ENCODE measurements around the gene LMF1.

LMF1 gene

GRCh38 chr16:830871-831570 is 139.8 kb downstream of the LMF1 start:
- Histone ChIP-seq H3K9me3 (ENCODE audit: insufficient read depth, low read length) (peaks cover 9% of the 10 kb centered on the region), H3K27me3 (ENCODE audit: insufficient read depth, insufficient read length) (no peaks in the 10 kb centered on the region), H3K4me1 (ENCODE audit: insufficient read depth, insufficient read length) (peaks cover 3% of the 10 kb centered on the region), H3K4me3 (ENCODE audit: insufficient read length, low read depth) (no peak overlapping the region), H3K9ac (ENCODE audit: insufficient read length, low read depth) (no peak overlapping the region), H3K36me3 (ENCODE audit: insufficient read depth, insufficient read length, low read length) (no peaks in the 10 kb centered on the region)
- no peak for DNase-seq (ENCODE audit: low read depth, low spot score)
- TF ChIP-seq ZNF274 (IDR thresholded peaks at IDR 0.05; ENCODE audit: low read depth, low read length) (no peak), SUZ12 (IDR thresholded peaks at IDR 0.05; ENCODE audit: extremely low read depth, insufficient read depth, insufficient read length) (no peak), YY1 (IDR thresholded peaks at IDR 0.05; ENCODE audit: insufficient read depth, insufficient read length) (no peak)

- Histone ChIP-seq H3K36me3 (ENCODE audit: insufficient read depth, insufficient read length, low read length) (no peaks in the 10 kb centered on the region), H3K4me1 (ENCODE audit: insufficient read depth, insufficient read length) (peaks cover 5% of the 10 kb centered on the region), H3K4me3 (ENCODE audit: insufficient read length, low read depth) (no peak overlapping the region), H3K9me3 (ENCODE audit: insufficient read depth, low read length) (0 out of 2 replicates have a peak, but pooled peaks cover 2% of the 10 kb centered on the region), H3K27me3 (ENCODE audit: insufficient read depth, insufficient read length) (no peaks in the 10 kb centered on the region), H3K9ac (ENCODE audit: insufficient read length, low read depth) (no peak overlapping the region)
- no peak for TF ChIP-seq ZNF274 (IDR thresholded peaks at IDR 0.05; ENCODE audit: low read depth, low read length)
- no peak for TF ChIP-seq YY1 (IDR thresholded peaks at IDR 0.05; ENCODE audit: insufficient read depth, insufficient read length)
- TF ChIP-seq SUZ12 (IDR thresholded peaks at IDR 0.05; ENCODE audit: extremely low read depth, insufficient read depth, insufficient read length): no peak
- no peak for DNase-seq (ENCODE audit: low read depth, low spot score)
Observed at GRCh38 chr16:830107-830870, 140.5 kb downstream of the LMF1 start.

- no peak for DNase-seq (ENCODE audit: low read depth, low spot score)
- no peak for TF ChIP-seq SUZ12 (IDR thresholded peaks at IDR 0.05; ENCODE audit: extremely low read depth, insufficient read depth, insufficient read length)
- no peak for TF ChIP-seq YY1 (IDR thresholded peaks at IDR 0.05; ENCODE audit: insufficient read depth, insufficient read length)
- TF ChIP-seq ZNF274 (IDR thresholded peaks at IDR 0.05; ENCODE audit: low read depth, low read length): no peak
- Histone ChIP-seq H3K4me1 (ENCODE audit: insufficient read depth, insufficient read length) (peaks cover 5% of the 10 kb centered on the region), H3K36me3 (ENCODE audit: insufficient read depth, insufficient read length, low read length) (no peaks in the 10 kb centered on the region), H3K9ac (ENCODE audit: insufficient read length, low read depth) (no peak overlapping the region), H3K9me3 (ENCODE audit: insufficient read depth, low read length) (no peaks in the 10 kb centered on the region), H3K27me3 (ENCODE audit: insufficient read depth, insufficient read length) (no peaks in the 10 kb centered on the region), H3K4me3 (ENCODE audit: insufficient read length, low read depth) (no peak overlapping the region)
Observed at GRCh38 chr16:828891-829290, 141.9 kb downstream of the LMF1 start.

GRCh38 chr16:827513-827912 is 143.3 kb downstream of the LMF1 start:
- TF ChIP-seq SUZ12 (IDR thresholded peaks at IDR 0.05; ENCODE audit: extremely low read depth, insufficient read depth, insufficient read length) (no peak), ZNF274 (IDR thresholded peaks at IDR 0.05; ENCODE audit: low read depth, low read length) (no peak), YY1 (IDR thresholded peaks at IDR 0.05; ENCODE audit: insufficient read depth, insufficient read length) (no peak)
- H3K4me3 ChIP-seq (ENCODE audit: insufficient read length, low read depth): no peak overlapping the region
- DNase-seq (ENCODE audit: low read depth, low spot score): no peak
- H3K36me3 ChIP-seq (ENCODE audit: insufficient read depth, insufficient read length, low read length): no peaks in the 10 kb centered on the region
- no peak overlapping the region for H3K9ac ChIP-seq (ENCODE audit: insufficient read length, low read depth)
- no peaks in the 10 kb centered on the region for H3K27me3 ChIP-seq (ENCODE audit: insufficient read depth, insufficient read length)
- H3K9me3 ChIP-seq (ENCODE audit: insufficient read depth, low read length): no peaks in the 10 kb centered on the region
- H3K4me1 ChIP-seq (ENCODE audit: insufficient read depth, insufficient read length): peaks cover 5% of the 10 kb centered on the region

GRCh38 chr16:825341-826061 is 145.3 kb downstream of the LMF1 start:
- Histone ChIP-seq H3K9ac (ENCODE audit: insufficient read length, low read depth) (no peak overlapping the region), H3K36me3 (ENCODE audit: insufficient read depth, insufficient read length, low read length) (no peaks in the 10 kb centered on the region), H3K4me3 (ENCODE audit: insufficient read length, low read depth) (no peak overlapping the region), H3K4me1 (ENCODE audit: insufficient read depth, insufficient read length) (peaks cover 9% of the 10 kb centered on the region), H3K9me3 (ENCODE audit: insufficient read depth, low read length) (no peaks in the 10 kb centered on the region), H3K27me3 (ENCODE audit: insufficient read depth, insufficient read length) (no peaks in the 10 kb centered on the region)
- TF ChIP-seq SUZ12 (IDR thresholded peaks at IDR 0.05; ENCODE audit: extremely low read depth, insufficient read depth, insufficient read length): no peak
- no peak for TF ChIP-seq YY1 (IDR thresholded peaks at IDR 0.05; ENCODE audit: insufficient read depth, insufficient read length)
- no peak for TF ChIP-seq ZNF274 (IDR thresholded peaks at IDR 0.05; ENCODE audit: low read depth, low read length)
- no peak for DNase-seq (ENCODE audit: low read depth, low spot score)

- no peak for DNase-seq (ENCODE audit: low read depth, low spot score)
- Histone ChIP-seq H3K9me3 (ENCODE audit: insufficient read depth, low read length) (no peaks in the 10 kb centered on the region), H3K36me3 (ENCODE audit: insufficient read depth, insufficient read length, low read length) (no peaks in the 10 kb centered on the region), H3K4me1 (ENCODE audit: insufficient read depth, insufficient read length) (peaks cover 9% of the 10 kb centered on the region), H3K9ac (ENCODE audit: insufficient read length, low read depth) (no peak overlapping the region), H3K27me3 (ENCODE audit: insufficient read depth, insufficient read length) (no peaks in the 10 kb centered on the region), H3K4me3 (ENCODE audit: insufficient read length, low read depth) (no peak overlapping the region)
- no peak for TF ChIP-seq SUZ12 (IDR thresholded peaks at IDR 0.05; ENCODE audit: extremely low read depth, insufficient read depth, insufficient read length)
- no peak for TF ChIP-seq ZNF274 (IDR thresholded peaks at IDR 0.05; ENCODE audit: low read depth, low read length)
- no peak for TF ChIP-seq YY1 (IDR thresholded peaks at IDR 0.05; ENCODE audit: insufficient read depth, insufficient read length)
Observed at GRCh38 chr16:824601-825000, 146.2 kb downstream of the LMF1 start.

- H3K4me3 ChIP-seq (ENCODE audit: insufficient read length, low read depth): no peak overlapping the region
- TF ChIP-seq ZNF274 (IDR thresholded peaks at IDR 0.05; ENCODE audit: low read depth, low read length): no peak
Observed at GRCh38 chr16:824194-824593, 146.6 kb downstream of the LMF1 start.

More at GRCh38 chr16:824194-824593, 146.6 kb downstream of the LMF1 start:
- Histone ChIP-seq H3K36me3 (ENCODE audit: insufficient read depth, insufficient read length, low read length) (no peaks in the 10 kb centered on the region), H3K4me1 (ENCODE audit: insufficient read depth, insufficient read length) (peaks cover 9% of the 10 kb centered on the region), H3K9ac (ENCODE audit: insufficient read length, low read depth) (no peak overlapping the region), H3K9me3 (ENCODE audit: insufficient read depth, low read length) (no peaks in the 10 kb centered on the region), H3K27me3 (ENCODE audit: insufficient read depth, insufficient read length) (no peaks in the 10 kb centered on the region)
- no peak for DNase-seq (ENCODE audit: low read depth, low spot score)
